HG03460 (cell line): ENCODE data around the gene ETHE1.

Experiments
- ATAC-seq: cut with Tn5 transposase; IDR thresholded peaks from one replicate; pipeline ENCODE4 v1.9.1; 2021; ENCODE audit not compliant: unreplicated experiment

Gene ETHE1

DNA sequence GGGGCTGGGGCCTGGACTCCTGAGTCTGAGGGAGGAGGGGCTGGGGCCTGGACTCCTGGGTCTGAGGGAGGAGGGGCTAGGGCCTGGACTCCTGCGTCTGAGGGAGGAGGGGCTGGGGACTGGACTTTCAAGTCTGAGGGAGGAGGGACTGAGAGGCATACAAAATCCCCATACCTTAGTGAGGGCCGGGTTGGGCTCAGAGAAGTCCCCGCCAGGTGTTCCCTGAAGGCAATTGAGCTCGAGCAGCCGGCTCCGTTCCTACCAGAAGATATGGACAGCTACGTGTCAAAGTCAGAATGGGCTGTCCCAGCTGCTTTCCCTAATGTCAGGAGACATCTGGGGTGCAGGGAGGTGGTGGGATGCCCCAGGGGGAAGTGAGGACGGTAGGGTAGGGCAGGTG, 31.9 kb downstream of the ETHE1 start:
- no peak for ATAC-seq

DNA sequence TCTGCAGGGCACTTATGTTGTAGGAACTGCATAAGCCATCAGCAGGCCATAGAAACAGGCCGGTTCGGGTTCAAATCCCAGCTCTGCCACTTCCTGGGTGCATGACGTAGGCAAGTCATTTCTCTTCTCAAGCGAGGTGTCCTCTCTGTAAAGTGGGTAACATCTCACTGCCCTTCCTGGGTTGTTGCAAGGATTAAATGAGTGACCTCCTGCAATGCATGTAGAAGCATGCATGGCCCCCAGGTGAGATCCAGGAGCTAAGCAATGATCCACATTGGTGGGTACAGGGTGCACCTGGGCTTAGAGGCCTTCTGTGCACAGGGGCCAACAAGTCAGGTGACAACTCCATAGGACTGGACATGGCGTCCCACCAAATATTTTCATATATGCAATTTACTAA, 36.2 kb downstream of the ETHE1 start:
- no peak for ATAC-seq

GRCh38 chr19:43489979-43490599, 36.9 kb downstream of the ETHE1 start:
- ATAC-seq = no peak

DNA sequence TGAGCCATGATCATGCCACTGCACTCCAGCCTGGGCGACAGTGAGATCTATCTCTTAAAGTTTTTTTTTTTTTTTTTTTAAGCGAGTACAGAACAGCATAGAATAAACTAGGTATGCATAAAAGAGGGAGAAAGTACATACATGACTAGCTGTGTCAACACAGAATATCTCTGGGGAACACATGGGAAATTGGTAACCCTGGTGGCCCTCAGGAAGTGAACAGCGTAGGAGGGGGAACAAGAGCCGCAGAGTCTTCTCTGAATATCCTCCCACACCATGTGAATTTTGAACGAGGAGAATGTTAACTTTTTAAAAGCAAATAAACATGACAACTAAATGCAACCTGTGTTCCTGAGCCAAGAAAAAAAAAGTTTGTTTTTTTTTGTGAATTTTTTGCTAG, 37.7 kb downstream of the ETHE1 start:
- no peak for ATAC-seq

GRCh38 chr19:43488179-43488578, 38.8 kb downstream of the ETHE1 start:
- no peak for ATAC-seq

DNA sequence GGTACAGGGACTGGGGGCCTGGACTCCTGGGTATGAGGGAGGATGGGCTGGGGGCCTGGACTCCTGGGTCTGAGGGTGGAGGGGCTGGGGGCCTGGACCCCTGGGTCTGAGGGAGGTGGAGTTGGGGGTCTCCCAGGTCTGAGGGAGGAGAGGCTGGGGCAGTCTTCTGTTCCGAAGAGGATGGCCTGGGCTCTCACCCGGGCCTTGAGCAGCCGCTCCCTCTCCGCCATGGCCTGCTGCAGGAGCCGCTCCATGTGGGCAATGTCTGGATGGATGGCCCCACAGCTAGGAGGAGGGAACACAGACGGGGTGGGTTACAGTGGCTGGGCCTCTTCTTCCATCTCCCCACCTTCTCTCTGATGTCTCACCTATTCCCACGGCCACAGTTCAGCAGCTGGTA, 40.6 kb downstream of the ETHE1 start:
- no peak for ATAC-seq

DNA sequence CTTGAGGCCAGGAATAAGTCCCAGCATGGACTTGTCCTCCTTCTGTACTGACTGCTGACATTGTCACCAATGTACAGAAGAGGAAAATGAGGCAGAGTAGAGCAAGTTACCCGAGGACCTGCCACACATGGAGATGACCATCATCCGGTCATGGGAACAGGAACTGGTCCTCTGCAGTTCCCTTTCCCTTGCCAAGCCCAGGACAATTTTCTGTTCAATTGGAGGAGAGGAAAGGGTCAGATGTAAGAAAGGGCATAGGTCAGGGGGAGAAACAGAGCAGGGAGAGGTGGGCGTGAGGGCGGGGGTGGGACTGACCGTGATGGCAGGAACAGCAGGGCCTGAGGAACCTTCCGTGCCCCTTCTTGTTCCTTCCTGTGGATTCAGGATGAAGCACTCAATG, 41.0 kb downstream of the ETHE1 start:
- no peak for ATAC-seq

DNA sequence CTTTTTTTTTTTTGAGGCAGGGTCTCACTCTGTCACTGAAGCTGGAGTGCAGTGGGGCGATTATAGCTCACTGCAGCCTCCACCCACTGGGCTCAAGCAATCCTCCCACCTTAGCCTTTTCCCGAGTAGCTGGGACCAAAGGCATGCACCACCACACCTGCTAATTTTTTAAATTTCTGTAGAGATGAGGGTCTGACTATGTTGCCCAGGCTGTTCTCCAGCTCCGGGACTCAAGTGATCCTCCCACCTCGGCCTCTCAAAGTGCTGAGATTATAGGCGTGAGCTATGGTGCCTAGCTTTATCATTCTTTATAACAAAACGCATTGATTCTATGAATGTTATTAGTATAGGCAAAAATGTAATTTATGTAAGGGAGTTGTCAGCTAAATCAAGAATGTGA, 43.7 kb downstream of the ETHE1 start:
- ATAC-seq = no peak

DNA sequence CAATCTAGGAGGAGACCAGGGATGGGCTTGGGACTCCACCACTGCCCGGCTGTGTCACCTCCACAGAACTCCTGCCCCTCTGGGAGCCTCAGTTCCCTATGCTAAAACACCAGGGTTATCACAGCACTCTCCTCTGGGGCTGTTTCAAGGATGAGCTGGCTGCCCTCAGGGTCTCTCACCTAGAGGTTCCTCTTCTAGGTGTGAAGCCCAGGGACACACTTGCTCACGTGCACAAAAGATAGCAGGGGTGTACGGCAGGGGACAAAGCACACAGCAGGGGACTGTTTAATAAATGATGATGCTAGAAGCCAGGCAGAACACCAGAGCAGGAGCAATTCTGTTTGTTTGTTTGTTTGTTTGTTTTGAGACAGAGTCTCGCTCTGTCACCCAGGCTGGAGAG, 44.8 kb downstream of the ETHE1 start:
- ATAC-seq = no peak

- no peak for ATAC-seq
These were observed 45.3 kb downstream of the ETHE1 start for GRCh38 chr19:43481701-43482100.

GRCh38 chr19:43480574-43480973, 46.4 kb downstream of the ETHE1 start:
- ATAC-seq = no peak

DNA sequence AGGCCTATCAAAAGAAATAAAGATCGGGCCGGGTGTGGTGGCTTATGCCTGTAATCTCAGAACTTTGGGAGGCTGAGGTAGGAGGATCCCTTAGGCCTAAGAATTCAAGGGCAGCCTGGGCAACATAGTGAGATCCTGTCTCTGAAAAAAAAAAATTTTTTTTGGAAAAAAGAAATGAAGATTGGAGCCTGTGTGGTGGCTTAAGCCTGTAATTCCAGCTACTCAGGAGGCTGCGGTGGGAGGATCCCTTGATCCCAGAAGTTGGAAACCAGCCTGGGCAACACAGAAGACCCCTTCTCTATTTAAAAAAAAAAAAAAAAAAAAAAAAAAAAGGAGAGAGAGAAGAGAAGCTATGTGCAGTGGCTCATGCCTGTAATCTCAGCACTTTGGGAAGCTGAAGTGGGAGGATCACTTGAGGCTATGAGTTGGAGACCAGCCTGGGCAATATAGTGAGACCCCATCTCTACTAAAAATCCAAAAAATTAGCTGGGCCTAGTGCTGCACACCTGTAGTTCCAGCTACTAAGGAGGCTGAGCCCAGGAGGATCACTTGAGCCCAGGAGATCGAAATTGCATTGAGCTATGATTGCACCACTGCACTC, 46.9 kb downstream of the ETHE1 start:
- ATAC-seq = no peak

- no peak for ATAC-seq
These were observed 47.8 kb downstream of the ETHE1 start for GRCh38 chr19:43479226-43479625.

DNA sequence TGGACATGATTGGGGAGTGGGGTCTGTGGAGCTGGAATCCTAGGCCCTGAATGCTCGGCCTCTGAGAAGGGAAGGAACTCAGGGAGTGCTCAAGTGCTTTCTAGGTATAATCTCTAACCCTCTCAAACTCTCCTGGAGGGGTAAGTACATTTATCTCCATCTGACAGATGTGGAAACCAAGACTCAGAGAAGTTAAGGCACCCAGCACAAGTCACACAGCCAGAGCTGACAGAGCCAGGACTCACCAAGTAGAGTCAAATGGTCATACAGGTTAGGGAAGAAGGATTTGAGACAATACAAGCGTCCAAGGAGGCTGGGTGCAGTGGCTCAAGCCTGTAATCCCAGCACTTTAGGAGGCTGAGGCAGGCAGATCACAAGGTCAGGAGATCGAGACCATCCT, 48.7 kb downstream of the ETHE1 start:
- no peak for ATAC-seq

- ATAC-seq = no peak
These were observed 50.4 kb downstream of the ETHE1 start for GRCh38 chr19:43476606-43477005.

- no peak for ATAC-seq
These were observed 51.9 kb downstream of the ETHE1 start for GRCh38 chr19:43474986-43475705.

DNA sequence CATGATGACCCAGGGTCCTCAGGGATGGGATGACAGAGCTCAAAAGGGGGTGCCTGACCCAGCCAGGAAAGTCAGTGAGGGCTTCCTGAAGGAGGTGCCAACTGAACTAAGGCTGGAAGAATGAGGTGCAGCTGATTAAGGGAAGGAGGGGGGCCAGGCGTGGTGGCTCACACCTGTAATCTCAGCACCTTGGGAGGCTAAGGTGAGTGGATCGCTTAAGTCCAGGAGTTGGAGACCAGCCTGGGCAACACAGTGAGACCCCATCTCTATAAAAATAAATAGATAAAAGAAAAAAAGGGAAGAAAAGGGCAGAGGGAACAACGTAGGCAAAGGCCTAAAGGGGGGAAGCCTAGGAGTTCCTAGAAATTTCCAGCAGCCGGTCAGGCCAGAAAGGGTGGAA, 52.5 kb downstream of the ETHE1 start:
- no peak for ATAC-seq

DNA sequence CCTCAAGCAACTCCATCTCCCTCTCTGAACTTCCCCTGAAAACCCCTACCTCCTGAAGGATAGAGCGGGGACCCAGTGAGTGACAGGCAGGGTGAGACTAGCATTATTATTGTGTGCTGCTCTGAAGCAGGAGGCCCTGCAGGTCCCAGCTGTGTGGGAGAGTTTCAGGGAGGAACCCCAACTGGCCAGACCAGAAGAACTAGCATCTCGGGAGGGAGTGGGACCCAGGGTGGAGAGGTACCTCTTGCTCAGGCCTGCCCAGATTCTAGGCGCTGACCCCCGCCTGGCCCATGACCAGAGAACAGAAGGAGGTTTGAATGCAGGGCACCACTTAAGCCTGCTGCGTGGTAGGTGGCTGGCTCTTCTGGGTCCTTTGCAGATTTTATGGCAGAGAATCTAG, 55.9 kb downstream of the ETHE1 start:
- no peak for ATAC-seq

- ATAC-seq = no peak
These were observed 56.7 kb downstream of the ETHE1 start for GRCh38 chr19:43470288-43470687.

DNA sequence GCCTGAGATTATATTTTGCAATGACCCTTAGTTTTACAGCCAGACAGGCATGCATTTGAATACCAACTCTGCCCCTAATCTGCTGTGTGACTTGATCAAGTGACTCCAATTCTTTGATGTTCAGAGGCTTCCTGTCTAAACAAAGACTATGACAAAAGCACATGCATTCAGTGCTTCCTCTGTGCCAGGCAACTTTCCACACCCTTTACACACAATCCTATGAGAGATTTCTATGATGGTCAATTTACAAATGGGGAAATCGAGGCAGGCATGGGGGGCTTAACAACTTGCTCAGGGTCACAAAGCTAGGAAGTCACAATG, 57.9 kb downstream of the ETHE1 start:
- no peak for ATAC-seq

DNA sequence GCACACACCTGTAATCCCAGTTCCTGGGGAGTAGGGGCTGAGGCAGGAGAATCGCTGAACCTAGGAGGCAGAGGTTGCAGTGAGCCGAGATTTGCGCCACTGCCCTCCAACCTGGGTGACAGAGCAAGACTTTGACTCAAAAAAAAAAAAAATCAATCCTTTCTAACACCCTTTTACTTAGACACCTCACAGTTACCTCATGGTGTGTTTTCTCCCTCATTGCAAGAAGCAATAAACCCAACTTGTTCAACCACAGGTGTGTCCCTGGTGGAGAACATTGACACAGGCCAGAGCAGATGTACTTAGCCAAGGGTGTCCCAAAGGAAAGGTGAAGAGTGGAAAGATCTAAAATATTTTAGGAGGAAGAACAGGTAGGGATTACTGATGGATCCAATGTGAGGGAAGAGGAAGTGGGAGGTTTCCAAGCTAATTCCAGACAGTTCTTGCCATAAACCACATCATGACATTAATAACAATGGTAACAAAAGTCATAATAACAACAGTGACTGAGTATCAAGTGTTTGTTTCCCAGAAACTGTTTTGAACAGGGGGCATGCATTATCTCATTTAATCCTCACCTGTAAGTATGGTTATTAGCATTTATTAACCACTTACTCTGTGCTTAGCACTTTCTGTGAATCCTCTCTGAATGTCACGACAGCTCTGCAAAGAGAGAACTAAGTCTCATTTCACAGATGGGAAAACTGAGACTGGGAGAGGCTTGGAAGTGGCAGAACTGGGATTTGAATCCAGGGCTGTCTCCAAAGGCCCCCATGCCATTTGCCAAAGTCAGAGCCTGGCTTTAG, 58.4 kb downstream of the ETHE1 start:
- no peak for ATAC-seq

DNA sequence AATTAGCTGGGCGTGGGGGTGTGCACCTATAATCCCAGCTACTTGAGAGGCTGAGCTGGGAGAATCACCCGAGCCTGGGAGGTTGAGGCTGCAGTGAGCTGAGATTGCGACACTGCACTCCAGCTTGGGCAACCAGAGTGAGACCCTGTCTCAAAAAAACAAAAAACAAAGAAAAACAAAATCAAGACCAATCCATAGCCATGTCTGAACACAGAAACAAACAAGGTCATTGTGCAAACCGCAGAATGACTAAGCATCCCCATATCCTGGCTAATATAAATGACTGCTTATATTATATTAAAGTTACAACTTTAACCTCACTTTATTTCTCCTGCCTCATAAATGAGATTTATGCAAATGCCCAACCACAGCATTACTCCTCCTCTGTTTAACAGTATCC, 59.3 kb downstream of the ETHE1 start:
- ATAC-seq = no peak
